ENCODE measurements around the gene FNDC3B.

DNA sequence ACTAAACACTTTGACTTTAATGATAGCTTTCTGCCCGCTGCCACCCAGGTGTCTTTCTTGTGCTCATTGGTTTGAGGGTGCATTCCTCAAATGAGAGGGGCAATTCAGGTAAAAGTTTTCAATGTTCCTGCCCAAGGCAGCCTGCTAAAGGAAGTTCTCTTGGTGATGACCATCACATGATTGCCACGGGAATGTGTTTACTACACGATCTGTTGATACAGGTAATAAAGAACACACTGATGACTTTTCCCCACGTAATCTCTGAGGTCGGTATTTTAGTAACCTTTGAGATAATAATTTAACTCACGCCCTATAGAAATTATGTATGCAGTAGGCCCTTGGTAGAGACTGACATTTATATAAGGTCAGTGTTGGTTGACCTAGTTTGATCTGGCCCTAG, 39.3 kb downstream of the FNDC3B start:
- TF ChIP-seq POLR2A (IDR thresholded peaks at IDR 0.05) = no peak
- TF ChIP-seq, protein P1, sequence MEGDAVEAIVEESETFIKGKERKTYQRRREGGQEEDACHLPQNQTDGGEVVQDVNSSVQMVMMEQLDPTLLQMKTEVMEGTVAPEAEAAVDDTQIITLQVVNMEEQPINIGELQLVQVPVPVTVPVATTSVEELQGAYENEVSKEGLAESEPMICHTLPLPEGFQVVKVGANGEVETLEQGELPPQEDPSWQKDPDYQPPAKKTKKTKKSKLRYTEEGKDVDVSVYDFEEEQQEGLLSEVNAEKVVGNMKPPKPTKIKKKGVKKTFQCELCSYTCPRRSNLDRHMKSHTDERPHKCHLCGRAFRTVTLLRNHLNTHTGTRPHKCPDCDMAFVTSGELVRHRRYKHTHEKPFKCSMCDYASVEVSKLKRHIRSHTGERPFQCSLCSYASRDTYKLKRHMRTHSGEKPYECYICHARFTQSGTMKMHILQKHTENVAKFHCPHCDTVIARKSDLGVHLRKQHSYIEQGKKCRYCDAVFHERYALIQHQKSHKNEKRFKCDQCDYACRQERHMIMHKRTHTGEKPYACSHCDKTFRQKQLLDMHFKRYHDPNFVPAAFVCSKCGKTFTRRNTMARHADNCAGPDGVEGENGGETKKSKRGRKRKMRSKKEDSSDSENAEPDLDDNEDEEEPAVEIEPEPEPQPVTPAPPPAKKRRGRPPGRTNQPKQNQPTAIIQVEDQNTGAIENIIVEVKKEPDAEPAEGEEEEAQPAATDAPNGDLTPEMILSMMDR (IDR thresholded peaks at IDR 0.05) = no peak
